MM.1S (cell line): Measurements from ENCODE around the gene CRY1.

ENCODE experiments used
- EZH2 ChIP-seq: fragments of 300-600 bp; sonication (generic); optimal IDR thresholded peaks from 2 replicates; pipeline ENCODE3; 2017; ENCODE audit warnings: low read depth, mild to moderate bottlenecking, antibody characterized with exemption, low read length, mixed read lengths
- EZH2phosphoT487 ChIP-seq: fragments of 300-600 bp; sonication (generic); IDR thresholded peaks from 2 replicates; pipeline ENCODE4 v1.6.1; 2018; ENCODE audit warnings: antibody characterized with exemption, low read length
- TF ChIP-seq, protein P1 (sequence below): fragments of 300-600 bp; sonication (generic); IDR thresholded peaks from 2 replicates; pipeline ENCODE4 v1.5.1; 2016; ENCODE audit warnings: antibody characterized with exemption, low read length, mixed read lengths

DNA sequence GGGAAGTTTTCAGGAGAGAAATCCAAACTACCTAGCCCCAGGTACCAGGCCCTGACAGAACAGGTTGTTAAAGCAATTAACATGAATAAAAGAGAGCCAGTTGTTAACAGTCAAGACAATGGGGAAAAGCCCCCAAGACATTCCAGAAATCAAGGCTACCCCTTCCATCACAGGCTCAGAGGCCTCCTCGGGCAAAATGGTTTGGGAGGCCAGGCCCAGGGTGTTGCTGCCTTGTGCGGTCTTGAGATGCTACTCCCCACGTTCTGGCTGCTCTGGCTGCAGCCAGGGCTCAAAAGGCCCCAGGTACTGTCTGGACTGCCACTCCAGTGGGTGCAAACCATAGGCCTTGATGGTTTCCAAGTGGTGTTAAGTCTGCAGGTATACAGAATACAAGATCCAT is 7.0 kb downstream of the CRY1 start:
- TF ChIP-seq, protein P1, sequence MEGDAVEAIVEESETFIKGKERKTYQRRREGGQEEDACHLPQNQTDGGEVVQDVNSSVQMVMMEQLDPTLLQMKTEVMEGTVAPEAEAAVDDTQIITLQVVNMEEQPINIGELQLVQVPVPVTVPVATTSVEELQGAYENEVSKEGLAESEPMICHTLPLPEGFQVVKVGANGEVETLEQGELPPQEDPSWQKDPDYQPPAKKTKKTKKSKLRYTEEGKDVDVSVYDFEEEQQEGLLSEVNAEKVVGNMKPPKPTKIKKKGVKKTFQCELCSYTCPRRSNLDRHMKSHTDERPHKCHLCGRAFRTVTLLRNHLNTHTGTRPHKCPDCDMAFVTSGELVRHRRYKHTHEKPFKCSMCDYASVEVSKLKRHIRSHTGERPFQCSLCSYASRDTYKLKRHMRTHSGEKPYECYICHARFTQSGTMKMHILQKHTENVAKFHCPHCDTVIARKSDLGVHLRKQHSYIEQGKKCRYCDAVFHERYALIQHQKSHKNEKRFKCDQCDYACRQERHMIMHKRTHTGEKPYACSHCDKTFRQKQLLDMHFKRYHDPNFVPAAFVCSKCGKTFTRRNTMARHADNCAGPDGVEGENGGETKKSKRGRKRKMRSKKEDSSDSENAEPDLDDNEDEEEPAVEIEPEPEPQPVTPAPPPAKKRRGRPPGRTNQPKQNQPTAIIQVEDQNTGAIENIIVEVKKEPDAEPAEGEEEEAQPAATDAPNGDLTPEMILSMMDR = no peak
- TF ChIP-seq EZH2phosphoT487 = no peak
- no peak for TF ChIP-seq EZH2
